ENCODE measurements around the gene ULK4.

Gene ULK4

DNA sequence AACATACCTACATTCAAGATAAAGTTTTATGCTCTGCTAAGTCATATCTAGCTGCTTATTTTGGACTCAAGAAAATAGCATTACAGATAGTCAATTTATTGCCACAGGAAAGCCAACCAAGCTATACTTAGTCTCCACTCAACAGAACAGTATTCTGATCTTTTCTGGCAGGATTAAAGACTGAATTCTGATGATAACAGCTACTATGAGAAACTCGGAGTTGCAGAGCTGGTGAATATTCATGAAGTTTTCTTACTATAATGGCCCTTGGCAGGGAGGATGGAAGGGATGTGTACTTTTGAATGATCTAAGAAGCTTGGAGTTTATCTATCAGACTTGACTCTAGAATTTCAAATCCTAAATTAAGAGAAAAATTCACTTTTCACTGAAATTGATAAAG, 524.9 kb downstream of the ULK4 start:
- Histone ChIP-seq H3K4me3 (ENCODE audit: low read depth in 1 of 2, low read length in 2 of 2) (no peak overlapping the region), H4K20me1 (ENCODE audit: insufficient read depth, low read length) (no peaks in the 10 kb centered on the region), H3K79me2 (ENCODE audit: insufficient read depth, low read length) (no peaks in the 10 kb centered on the region), H3K4me2 (ENCODE audit: insufficient read depth, low read length) (no peak overlapping the region), H3K9me3 (ENCODE audit: insufficient read depth, low read length, severe bottlenecking) (no peaks in the 10 kb centered on the region), H3K4me1 (ENCODE audit: insufficient read depth, low read length) (no peaks in the 10 kb centered on the region), H3K9ac (ENCODE audit: low read depth, low read length) (no peak overlapping the region), H3K27me3 (ENCODE audit: insufficient read depth, low read length, poor library complexity) (no peaks in the 10 kb centered on the region), H3K36me3 (ENCODE audit: insufficient read depth, low read length) (no peaks in the 10 kb centered on the region), H2AFZ (ENCODE audit: low read depth, low read length) (no peak overlapping the region), H3K27ac (ENCODE audit: low read length) (no peak overlapping the region)
- TF ChIP-seq, protein P1, sequence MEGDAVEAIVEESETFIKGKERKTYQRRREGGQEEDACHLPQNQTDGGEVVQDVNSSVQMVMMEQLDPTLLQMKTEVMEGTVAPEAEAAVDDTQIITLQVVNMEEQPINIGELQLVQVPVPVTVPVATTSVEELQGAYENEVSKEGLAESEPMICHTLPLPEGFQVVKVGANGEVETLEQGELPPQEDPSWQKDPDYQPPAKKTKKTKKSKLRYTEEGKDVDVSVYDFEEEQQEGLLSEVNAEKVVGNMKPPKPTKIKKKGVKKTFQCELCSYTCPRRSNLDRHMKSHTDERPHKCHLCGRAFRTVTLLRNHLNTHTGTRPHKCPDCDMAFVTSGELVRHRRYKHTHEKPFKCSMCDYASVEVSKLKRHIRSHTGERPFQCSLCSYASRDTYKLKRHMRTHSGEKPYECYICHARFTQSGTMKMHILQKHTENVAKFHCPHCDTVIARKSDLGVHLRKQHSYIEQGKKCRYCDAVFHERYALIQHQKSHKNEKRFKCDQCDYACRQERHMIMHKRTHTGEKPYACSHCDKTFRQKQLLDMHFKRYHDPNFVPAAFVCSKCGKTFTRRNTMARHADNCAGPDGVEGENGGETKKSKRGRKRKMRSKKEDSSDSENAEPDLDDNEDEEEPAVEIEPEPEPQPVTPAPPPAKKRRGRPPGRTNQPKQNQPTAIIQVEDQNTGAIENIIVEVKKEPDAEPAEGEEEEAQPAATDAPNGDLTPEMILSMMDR (IDR thresholded peaks at IDR 0.05; ENCODE audit: borderline replicate concordance, extremely low read depth, low read length, poor library complexity, severe bottlenecking) = no peak
- TF ChIP-seq EZH2 (IDR thresholded peaks at IDR 0.05; ENCODE audit: borderline replicate concordance, low read depth, low read length, severe bottlenecking) = no peak
- ATAC-seq (ENCODE audit: insufficient read depth, low read depth) = no peak
- DNase-seq = no peak

DNA sequence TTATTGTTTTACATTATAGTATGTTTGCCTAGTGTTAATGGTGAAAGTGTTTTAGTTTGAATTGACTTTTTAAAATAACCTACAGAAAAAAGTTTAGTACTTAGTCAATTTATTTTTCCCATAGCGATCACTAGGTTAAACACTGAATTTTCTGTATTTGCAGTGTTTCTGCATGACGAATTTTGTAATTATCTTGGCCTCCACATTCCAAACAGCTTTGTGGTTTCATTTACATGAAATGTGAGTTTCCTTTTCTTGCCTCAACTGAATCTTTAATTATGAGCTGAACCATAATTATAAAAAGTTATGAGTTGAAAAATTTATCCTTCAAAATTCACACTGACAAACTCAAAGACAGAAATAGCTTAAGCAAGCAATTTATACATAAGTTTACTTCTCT, 527.1 kb downstream of the ULK4 start:
- Histone ChIP-seq H3K4me2 (ENCODE audit: insufficient read depth, low read length) (no peak overlapping the region), H3K36me3 (ENCODE audit: insufficient read depth, low read length) (no peaks in the 10 kb centered on the region), H3K9me3 (ENCODE audit: insufficient read depth, low read length, severe bottlenecking) (no peaks in the 10 kb centered on the region)

DNA sequence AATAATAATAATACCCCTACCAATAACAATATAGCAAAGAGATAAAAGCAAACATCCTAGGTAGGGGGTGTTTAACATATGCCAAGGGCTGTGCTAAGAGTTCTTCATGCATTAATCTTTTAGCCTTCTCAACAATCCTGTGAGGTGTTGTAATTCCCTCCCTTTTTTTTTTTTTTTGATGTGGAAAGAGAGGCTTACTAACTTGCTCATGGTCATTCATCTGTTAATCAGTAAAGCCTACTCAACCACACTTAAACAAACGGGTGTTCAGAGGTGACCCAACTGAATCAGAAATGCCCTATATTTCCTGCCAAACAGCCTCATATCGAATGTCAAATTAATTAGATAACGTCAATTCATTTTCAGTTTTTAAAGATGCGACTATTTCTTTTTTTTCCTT, 530.5 kb downstream of the ULK4 start:
- DNase-seq = no peak
- Histone ChIP-seq H2AFZ (ENCODE audit: low read depth, low read length) (no peak overlapping the region), H3K4me3 (ENCODE audit: low read depth in 1 of 2, low read length in 2 of 2) (no peak overlapping the region), H3K9ac (ENCODE audit: low read depth, low read length) (no peak overlapping the region), H3K36me3 (ENCODE audit: insufficient read depth, low read length) (no peaks in the 10 kb centered on the region), H3K27ac (ENCODE audit: low read length) (no peak overlapping the region), H4K20me1 (ENCODE audit: insufficient read depth, low read length) (no peaks in the 10 kb centered on the region), H3K27me3 (ENCODE audit: insufficient read depth, low read length, poor library complexity) (no peaks in the 10 kb centered on the region), H3K4me2 (ENCODE audit: insufficient read depth, low read length) (no peak overlapping the region), H3K79me2 (ENCODE audit: insufficient read depth, low read length) (no peaks in the 10 kb centered on the region), H3K4me1 (ENCODE audit: insufficient read depth, low read length) (no peaks in the 10 kb centered on the region), H3K9me3 (ENCODE audit: insufficient read depth, low read length, severe bottlenecking) (no peaks in the 10 kb centered on the region)
- ATAC-seq (ENCODE audit: insufficient read depth, low read depth) = no peak
- TF ChIP-seq, protein P1 (IDR thresholded peaks at IDR 0.05; ENCODE audit: borderline replicate concordance, extremely low read depth, low read length, poor library complexity, severe bottlenecking) = no peak
- TF ChIP-seq EZH2 (IDR thresholded peaks at IDR 0.05; ENCODE audit: borderline replicate concordance, low read depth, low read length, severe bottlenecking) = no peak

More for the DNA sequence above, 527.1 kb downstream of the ULK4 start:
- H3K79me2 ChIP-seq (ENCODE audit: insufficient read depth, low read length) = no peaks in the 10 kb centered on the region
- DNase-seq (no peak), ATAC-seq (ENCODE audit: insufficient read depth, low read depth) (no peak)
- no peaks in the 10 kb centered on the region for H3K27me3 ChIP-seq (ENCODE audit: insufficient read depth, low read length, poor library complexity)
- H3K27ac ChIP-seq (ENCODE audit: low read length) = no peak overlapping the region
- TF ChIP-seq, protein P1 (IDR thresholded peaks at IDR 0.05; ENCODE audit: borderline replicate concordance, extremely low read depth, low read length, poor library complexity, severe bottlenecking) = no peak
- no peak for TF ChIP-seq EZH2 (IDR thresholded peaks at IDR 0.05; ENCODE audit: borderline replicate concordance, low read depth, low read length, severe bottlenecking)
- H2AFZ ChIP-seq (ENCODE audit: low read depth, low read length) = no peak overlapping the region
- no peaks in the 10 kb centered on the region for H4K20me1 ChIP-seq (ENCODE audit: insufficient read depth, low read length)
- no peaks in the 10 kb centered on the region for H3K4me1 ChIP-seq (ENCODE audit: insufficient read depth, low read length)
- H3K4me3 ChIP-seq (ENCODE audit: low read depth in 1 of 2, low read length in 2 of 2) = no peak overlapping the region
- no peak overlapping the region for H3K9ac ChIP-seq (ENCODE audit: low read depth, low read length)

DNA sequence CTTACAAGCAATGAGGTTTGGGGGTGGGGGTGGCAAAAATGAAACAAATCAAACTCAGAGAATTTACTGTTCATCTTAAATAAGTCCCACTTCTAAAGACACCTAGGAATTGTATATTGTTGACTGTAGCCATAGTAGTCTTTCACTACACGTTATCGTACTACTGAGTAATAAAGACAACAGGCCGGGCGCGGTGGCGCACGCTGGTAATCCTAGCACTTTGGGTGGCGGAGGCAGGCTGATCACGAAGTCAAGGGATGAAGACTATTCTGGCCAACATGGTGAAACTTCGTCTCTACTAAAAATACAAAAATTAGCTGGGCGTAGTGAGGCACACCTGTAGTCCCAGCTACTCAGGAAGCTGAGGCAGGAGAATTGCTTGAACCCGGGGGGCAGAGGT, 531.0 kb downstream of the ULK4 start:
- Histone ChIP-seq H3K9me3 (ENCODE audit: insufficient read depth, low read length, severe bottlenecking) (no peaks in the 10 kb centered on the region), H3K27me3 (ENCODE audit: insufficient read depth, low read length, poor library complexity) (no peaks in the 10 kb centered on the region), H3K4me3 (ENCODE audit: low read depth in 1 of 2, low read length in 2 of 2) (no peak overlapping the region), H3K4me2 (ENCODE audit: insufficient read depth, low read length) (no peak overlapping the region), H3K36me3 (ENCODE audit: insufficient read depth, low read length) (no peaks in the 10 kb centered on the region), H3K79me2 (ENCODE audit: insufficient read depth, low read length) (no peaks in the 10 kb centered on the region), H3K4me1 (ENCODE audit: insufficient read depth, low read length) (no peaks in the 10 kb centered on the region), H3K27ac (ENCODE audit: low read length) (no peak overlapping the region), H3K9ac (ENCODE audit: low read depth, low read length) (no peak overlapping the region), H4K20me1 (ENCODE audit: insufficient read depth, low read length) (no peaks in the 10 kb centered on the region), H2AFZ (ENCODE audit: low read depth, low read length) (no peak overlapping the region)
- DNase-seq (no peak), ATAC-seq (ENCODE audit: insufficient read depth, low read depth) (no peak)
- TF ChIP-seq EZH2 (IDR thresholded peaks at IDR 0.05; ENCODE audit: borderline replicate concordance, low read depth, low read length, severe bottlenecking) = no peak
- TF ChIP-seq, protein P1 (IDR thresholded peaks at IDR 0.05; ENCODE audit: borderline replicate concordance, extremely low read depth, low read length, poor library complexity, severe bottlenecking) = no peak

Data from DND-41 (cell line).